GM21447 (cell line): ENCODE results near the gene THAP12.
"Not testable (repeated sequence)": the region's sequence is repeated elsewhere in the genome, so short reads cannot be mapped to it uniquely, and the experiment has no call there.

Experiments used
- ATAC-seq: cut with Tn5 transposase; IDR thresholded peaks from one replicate; pipeline ENCODE4 v1.9.1; 2021; ENCODE audit not compliant: unreplicated experiment

The THAP12 gene

DNA sequence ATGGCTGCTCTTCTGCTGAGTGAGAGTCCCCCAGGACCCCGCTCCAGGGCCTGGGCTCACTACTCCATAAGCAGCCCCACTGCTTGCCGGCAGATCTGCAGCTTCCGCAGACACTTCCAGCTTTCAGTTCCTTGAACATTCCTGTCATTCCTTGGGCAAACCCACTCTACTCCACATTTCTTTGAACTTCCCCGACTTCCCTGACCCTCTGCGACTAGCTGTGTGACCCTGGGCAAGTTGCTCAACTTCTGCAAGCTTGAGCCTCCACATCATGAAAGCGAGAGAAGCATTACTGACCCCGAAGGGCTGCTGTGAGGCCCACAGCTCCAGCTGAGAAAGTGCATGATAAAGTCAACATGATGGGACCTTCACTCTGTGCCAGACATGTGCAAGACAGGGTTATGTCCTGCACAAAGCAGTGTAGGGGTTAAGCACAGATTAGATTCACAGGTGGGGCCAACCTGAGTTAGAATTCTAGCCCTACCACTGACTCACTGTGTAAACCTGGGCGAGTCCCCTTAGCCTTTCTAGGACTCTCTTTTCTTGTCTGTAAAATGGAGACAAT lies 51.8 kb downstream of the THAP12 start:
- no peak for ATAC-seq

DNA sequence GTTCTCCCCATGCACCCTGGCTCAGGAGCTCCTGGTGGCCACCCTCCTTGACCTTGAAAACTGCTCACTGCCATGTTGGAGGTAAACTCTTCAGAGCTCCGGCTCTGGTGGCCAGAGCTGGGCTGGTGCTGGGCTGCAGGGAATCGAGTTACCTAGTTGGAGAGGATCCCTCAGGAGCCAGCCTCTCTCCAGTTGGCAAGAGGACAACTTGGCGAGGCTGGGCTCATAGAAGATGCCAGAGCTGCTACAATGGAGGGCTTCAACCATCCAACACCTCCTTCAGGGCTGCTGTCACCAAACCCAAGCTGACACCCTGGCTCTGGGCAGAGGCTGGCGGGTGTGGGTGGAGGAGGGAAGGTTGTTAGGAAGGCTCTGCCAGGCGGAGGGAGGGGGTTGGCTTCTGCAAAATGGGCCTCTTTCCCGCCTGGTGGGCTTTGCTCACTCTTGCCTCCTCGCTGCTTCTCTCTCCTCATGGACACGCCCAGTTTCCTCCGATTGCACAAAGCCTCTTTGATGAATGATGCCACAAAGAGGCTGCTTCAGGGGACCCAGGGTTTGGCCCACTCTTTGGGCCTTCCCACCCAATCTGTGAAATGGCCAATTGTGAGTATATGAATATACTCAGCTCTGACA lies 53.1 kb downstream of the THAP12 start:
- ATAC-seq = no peak

- no peak for ATAC-seq
Observed at GRCh38 chr11:76327202-76327601, 53.7 kb downstream of the THAP12 start.

DNA sequence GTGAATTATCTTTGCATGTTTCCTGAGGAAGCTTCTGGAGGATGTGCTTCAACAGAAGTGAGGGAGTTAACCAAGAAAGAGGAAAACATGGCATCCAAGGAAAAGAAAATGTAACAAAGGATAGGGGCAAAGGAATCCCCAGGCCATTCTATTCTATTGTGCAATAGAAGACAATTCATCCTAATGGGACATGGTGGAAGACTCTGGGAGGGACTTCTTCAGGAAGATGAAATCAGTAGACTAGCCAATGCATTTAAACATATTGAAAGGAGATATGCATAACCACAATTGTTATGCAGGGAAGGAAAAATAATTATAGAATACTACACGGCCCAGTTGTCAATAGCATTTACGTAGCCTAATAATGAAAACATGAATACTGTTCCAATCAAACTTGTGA lies 55.7 kb downstream of the THAP12 start:
- no peak for ATAC-seq

GRCh38 chr11:76323804-76324203 lies 57.1 kb downstream of the THAP12 start:
- no peak for ATAC-seq

DNA sequence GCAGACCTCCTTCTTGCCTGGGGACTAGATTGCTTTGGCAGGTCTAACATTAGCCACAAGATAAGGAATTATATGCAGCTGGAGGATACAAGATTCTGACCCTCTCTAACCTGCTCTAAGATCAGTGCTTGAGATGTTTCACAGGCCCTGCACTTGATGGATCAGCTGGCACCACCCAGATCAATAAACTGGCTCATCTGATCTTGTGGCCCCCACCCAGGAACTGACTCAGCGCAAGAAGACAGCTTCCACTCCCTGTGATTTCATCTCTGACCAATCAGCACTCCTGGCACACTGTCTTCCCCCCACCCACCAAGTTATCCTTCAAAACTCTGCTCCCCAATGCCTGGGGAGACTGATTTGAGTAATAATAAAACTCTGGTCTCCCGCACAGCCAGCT lies 57.6 kb downstream of the THAP12 start:
- ATAC-seq = not testable (repeated sequence)

- no peak for ATAC-seq
Observed at GRCh38 chr11:76322942-76323341, 58.0 kb downstream of the THAP12 start.

- ATAC-seq = no peak
Observed at GRCh38 chr11:76322540-76322939, 58.4 kb downstream of the THAP12 start.

GRCh38 chr11:76321820-76322524 lies 59.0 kb downstream of the THAP12 start:
- ATAC-seq = no peak

- ATAC-seq = no peak
Observed at GRCh38 chr11:76321340-76321739, 59.6 kb downstream of the THAP12 start.

- no peak for ATAC-seq
Observed at GRCh38 chr11:76320929-76321328, 60.0 kb downstream of the THAP12 start.

DNA sequence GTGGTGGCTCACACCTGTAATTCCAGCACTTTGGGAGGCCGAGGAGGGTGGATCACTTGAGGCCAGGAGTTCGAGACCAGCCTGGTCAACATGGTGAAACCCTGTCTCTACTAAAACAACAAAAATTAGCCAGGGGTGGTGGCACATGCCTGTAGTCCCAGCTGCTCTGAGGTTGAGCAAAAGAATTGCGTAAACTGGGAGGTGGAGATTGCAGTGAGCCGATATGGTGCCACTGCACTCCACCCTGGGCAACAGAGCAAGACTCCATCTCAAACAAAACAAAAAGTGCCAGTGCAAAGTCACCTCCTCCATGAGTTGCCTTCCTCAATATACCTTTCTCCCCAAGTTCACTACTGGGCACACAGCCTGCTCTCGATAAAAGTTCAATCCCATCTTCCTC lies 61.1 kb downstream of the THAP12 start:
- ATAC-seq = not testable (repeated sequence)

GRCh38 chr11:76318744-76319384 lies 62.1 kb downstream of the THAP12 start:
- ATAC-seq = no peak

DNA sequence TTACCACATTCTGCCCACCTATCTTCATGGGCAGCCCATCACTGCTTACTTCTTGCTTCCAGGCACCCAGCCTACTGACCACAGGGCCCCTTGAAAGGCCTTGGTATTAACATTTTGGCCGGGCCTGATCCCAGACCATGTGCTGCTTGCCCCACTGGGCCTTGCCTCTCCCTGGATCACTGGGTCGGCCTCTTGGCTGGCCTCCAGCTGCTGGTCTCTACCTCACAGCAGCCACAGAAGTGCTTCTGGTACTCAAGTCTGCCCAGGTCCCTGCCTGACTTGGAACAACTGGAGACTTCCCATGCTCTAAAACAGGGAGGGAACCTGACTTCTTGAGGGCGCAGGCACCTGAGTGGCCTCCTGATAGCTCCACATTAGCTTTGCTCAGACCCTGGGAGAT lies 63.6 kb downstream of the THAP12 start:
- ATAC-seq = no peak

GRCh38 chr11:76316726-76317125 lies 64.2 kb downstream of the THAP12 start:
- ATAC-seq = no peak

- ATAC-seq = no peak
Observed at GRCh38 chr11:76315182-76315853, 65.6 kb downstream of the THAP12 start.

GRCh38 chr11:76314741-76315090 lies 66.2 kb downstream of the THAP12 start:
- no peak for ATAC-seq

- no peak for ATAC-seq
Observed at GRCh38 chr11:76313913-76314740, 66.8 kb downstream of the THAP12 start.

DNA sequence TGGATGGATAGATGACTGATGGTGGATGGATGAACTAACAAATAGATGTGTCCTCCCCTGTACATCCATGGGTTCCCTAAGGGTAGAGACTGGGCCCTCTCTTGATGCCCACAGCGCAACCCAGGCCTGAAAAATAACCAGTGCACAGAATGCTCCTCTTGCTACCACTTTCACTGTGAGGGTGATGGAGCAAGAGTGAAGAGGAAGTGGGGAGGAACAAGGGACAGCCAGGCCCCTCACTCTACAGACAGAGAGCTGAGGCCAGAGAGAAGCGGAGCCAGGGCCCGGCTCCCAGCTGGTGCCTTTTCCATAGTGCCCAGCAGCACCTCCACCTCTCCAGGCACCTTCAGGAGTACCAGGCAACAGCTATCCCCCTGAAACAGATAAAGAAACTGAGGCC lies 67.7 kb downstream of the THAP12 start:
- ATAC-seq = no peak

DNA sequence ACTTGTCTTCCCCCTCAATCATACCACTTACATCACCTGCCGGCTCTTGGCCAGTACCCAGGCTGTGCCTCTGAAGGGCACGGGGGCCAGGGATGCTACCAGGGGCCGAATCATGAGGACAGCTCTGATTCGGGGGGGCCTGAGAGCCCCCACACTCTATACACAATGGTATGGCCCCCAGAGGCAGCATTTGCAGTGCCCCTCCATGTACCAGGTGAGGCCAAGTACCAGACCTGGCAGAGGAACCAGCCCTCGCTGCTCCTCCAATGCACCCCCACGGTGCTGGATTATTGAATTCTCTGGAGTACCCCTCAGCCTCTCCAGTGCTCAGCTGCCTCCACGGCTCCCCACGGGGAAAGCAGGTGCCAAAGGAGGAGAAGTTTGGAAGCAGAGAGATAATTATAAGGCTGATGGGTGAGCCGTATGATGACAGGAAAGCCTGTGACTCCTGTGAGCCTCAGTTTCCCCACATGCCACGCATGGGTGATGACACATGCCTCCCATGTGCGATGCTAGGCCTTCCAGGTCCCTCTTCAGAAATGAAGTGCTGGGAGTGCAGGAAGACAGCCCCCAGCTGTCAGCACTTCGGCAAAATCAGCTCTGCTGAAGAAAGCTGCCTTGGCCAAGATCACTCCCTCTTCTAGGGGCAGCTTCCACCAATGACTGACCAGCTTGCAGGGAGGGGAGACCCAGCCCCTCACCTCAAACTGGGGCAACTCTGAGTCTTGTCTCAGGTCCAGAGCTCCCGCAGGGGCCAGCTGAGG lies 69.9 kb downstream of the THAP12 start:
- ATAC-seq = no peak
